Measurements from ENCODE around the gene PLEKHH2. TPM values are rescaled to one million over a fixed set of nuclear protein-coding genes. Genes with fewer than 3 reads are reported as not detected.
"Not testable (repeated sequence)": the region's sequence is repeated elsewhere in the genome, so short reads cannot be mapped to it uniquely, and the experiment has no call there.

PLEKHH2 gene
- total RNA-seq, 2 experiments from 2014 or later, result 0.35 to 0.48 TPM

- Mint-ChIP-seq H3K4me1 (no peaks in the 10 kb centered on the region), H3K36me3 (ENCODE audit: low read depth) (no peaks in the 10 kb centered on the region), H3K9me3 (no peaks in the 10 kb centered on the region), H3K27ac (no peak overlapping the region), H3K27me3 (peaks cover 21% of the 10 kb centered on the region), H3K4me3 (no peak overlapping the region)
- ChIA-PET POLR2A (no interaction called here), CTCF (no interaction called here)
- DNase-seq, result no peak
These were observed 16.4 kb downstream of the PLEKHH2 start for GRCh38 chr2:43653506-43653905.

GRCh38 chr2:43657241-43657640, 20.2 kb downstream of the PLEKHH2 start:
- Mint-ChIP-seq H3K4me3 (no peak overlapping the region), H3K27ac (no peak overlapping the region), H3K4me1 (no peaks in the 10 kb centered on the region), H3K9me3 (no peaks in the 10 kb centered on the region), H3K36me3 (ENCODE audit: low read depth) (no peaks in the 10 kb centered on the region), H3K27me3 (peaks cover 15% of the 10 kb centered on the region)
- ChIA-PET CTCF (no interaction called here), POLR2A (no interaction called here)
- DNase-seq, result no peak

GRCh38 chr2:43675646-43676321, 38.7 kb downstream of the PLEKHH2 start:
- H3K27ac Mint-ChIP-seq, result no peak overlapping the region
- H3K27me3 Mint-ChIP-seq, result peaks cover 29% of the 10 kb centered on the region
- no peak for DNase-seq
- H3K36me3 Mint-ChIP-seq (ENCODE audit: low read depth), result no peaks in the 10 kb centered on the region
- H3K9me3 Mint-ChIP-seq, result no peaks in the 10 kb centered on the region
- CTCF ChIA-PET, result no interaction called here
- H3K4me1 Mint-ChIP-seq, result peaks cover 2% of the 10 kb centered on the region
- H3K4me3 Mint-ChIP-seq, result no peak overlapping the region
- POLR2A ChIA-PET, result no interaction called here

- no peak for DNase-seq
- Mint-ChIP-seq H3K4me1 (peaks cover 2% of the 10 kb centered on the region), H3K9me3 (no peaks in the 10 kb centered on the region), H3K27ac (no peak within 1 kb of the TSS), H3K4me3 (peak within 1 kb of the TSS; percentile 21), H3K36me3 (ENCODE audit: low read depth) (no peaks in the 10 kb centered on the region), H3K27me3 (peaks cover 30% of the 10 kb centered on the region)
- CTCF ChIA-PET, result no interaction called here
- POLR2A ChIA-PET, result no interaction called here
These were observed 39.4 kb downstream of the PLEKHH2 start, which contains the start of gene C1GALT1C1L for GRCh38 chr2:43676322-43677050. TSS of gene C1GALT1C1L (minus strand) at chr2:43676429. CDS start at chr2:43676322, 107 bp downstream.

- DNase-seq; CTCF ChIA-PET; H3K4me1 Mint-ChIP-seq; H3K36me3 Mint-ChIP-seq (ENCODE audit: low read depth); H3K27ac Mint-ChIP-seq; H3K9me3 Mint-ChIP-seq; POLR2A ChIA-PET; H3K4me3 Mint-ChIP-seq: not testable (repeated sequence)
- H3K27me3 Mint-ChIP-seq, result peaks cover 24% of the 10 kb centered on the region
These were observed 40.7 kb downstream of the PLEKHH2 start for GRCh38 chr2:43677783-43678182.

- Mint-ChIP-seq H3K36me3 (ENCODE audit: low read depth) (no peaks in the 10 kb centered on the region), H3K27ac (no peak overlapping the region), H3K4me3 (no peak overlapping the region), H3K9me3 (no peaks in the 10 kb centered on the region), H3K4me1 (no peaks in the 10 kb centered on the region), H3K27me3 (peaks cover 10% of the 10 kb centered on the region)
- DNase-seq, result no peak
- POLR2A ChIA-PET, result no interaction called here
- CTCF ChIA-PET, result no interaction called here
These were observed 48.3 kb downstream of the PLEKHH2 start for GRCh38 chr2:43685357-43685756.

GRCh38 chr2:43689999-43690398, 52.9 kb downstream of the PLEKHH2 start:
- DNase-seq, result no peak
- H3K9me3 Mint-ChIP-seq, result no peaks in the 10 kb centered on the region
- H3K27me3 Mint-ChIP-seq, result peaks cover 7% of the 10 kb centered on the region
- no peaks in the 10 kb centered on the region for H3K36me3 Mint-ChIP-seq (ENCODE audit: low read depth)
- no peak overlapping the region for H3K4me3 Mint-ChIP-seq
- ChIA-PET POLR2A (no interaction called here), CTCF (no interaction called here)
- no peak overlapping the region for H3K27ac Mint-ChIP-seq
- H3K4me1 Mint-ChIP-seq, result no peaks in the 10 kb centered on the region

- DNase-seq, result no peak
- Mint-ChIP-seq H3K27ac (no peak overlapping the region), H3K9me3 (no peaks in the 10 kb centered on the region), H3K4me1 (no peaks in the 10 kb centered on the region), H3K4me3 (no peak overlapping the region), H3K27me3 (peaks cover 9% of the 10 kb centered on the region), H3K36me3 (ENCODE audit: low read depth) (no peaks in the 10 kb centered on the region)
- ChIA-PET CTCF (no interaction called here), POLR2A (no interaction called here)
These were observed 55.5 kb downstream of the PLEKHH2 start for GRCh38 chr2:43692428-43692994.

GRCh38 chr2:43698140-43698539, 61.1 kb downstream of the PLEKHH2 start:
- POLR2A ChIA-PET; H3K4me3 Mint-ChIP-seq; H3K4me1 Mint-ChIP-seq; H3K36me3 Mint-ChIP-seq (ENCODE audit: low read depth); DNase-seq; H3K27ac Mint-ChIP-seq; H3K9me3 Mint-ChIP-seq: not testable (repeated sequence)
- H3K27me3 Mint-ChIP-seq, result peaks cover 20% of the 10 kb centered on the region
- CTCF ChIA-PET, result interaction anchor here (0.7 kb wide), 1 partner anchor 15 kb away, joined by 3 read pairs; no protein-coding TSS in a partner anchor

- Mint-ChIP-seq H3K4me1 (no peaks in the 10 kb centered on the region), H3K4me3 (no peak overlapping the region), H3K36me3 (ENCODE audit: low read depth) (no peaks in the 10 kb centered on the region), H3K9me3 (no peaks in the 10 kb centered on the region), H3K27me3 (peaks cover 23% of the 10 kb centered on the region), H3K27ac (no peak overlapping the region)
- POLR2A ChIA-PET, result no interaction called here
- no peak for DNase-seq
- CTCF ChIA-PET, result no interaction called here
These were observed 62.7 kb downstream of the PLEKHH2 start for GRCh38 chr2:43699761-43700160.

- Mint-ChIP-seq H3K27ac (no peak overlapping the region), H3K36me3 (ENCODE audit: low read depth) (no peaks in the 10 kb centered on the region), H3K9me3 (no peaks in the 10 kb centered on the region), H3K4me1 (no peaks in the 10 kb centered on the region), H3K27me3 (peaks cover 23% of the 10 kb centered on the region), H3K4me3 (no peak overlapping the region)
- ChIA-PET POLR2A (no interaction called here), CTCF (interaction anchor here (0.7 kb wide), 1 partner anchor 105 kb away, joined by 3 read pairs; no protein-coding TSS in a partner anchor)
- DNase-seq, result no peak
These were observed 64.1 kb downstream of the PLEKHH2 start for GRCh38 chr2:43701111-43701510.

GRCh38 chr2:43707255-43708015, 70.4 kb downstream of the PLEKHH2 start:
- no peak overlapping the region for H3K27ac Mint-ChIP-seq
- ChIA-PET POLR2A (no interaction called here), CTCF (no interaction called here)
- no peak overlapping the region for H3K4me3 Mint-ChIP-seq
- DNase-seq, result no peak
- H3K9me3 Mint-ChIP-seq, result no peaks in the 10 kb centered on the region
- peaks cover 13% of the 10 kb centered on the region for H3K27me3 Mint-ChIP-seq
- no peaks in the 10 kb centered on the region for H3K36me3 Mint-ChIP-seq (ENCODE audit: low read depth)
- no peaks in the 10 kb centered on the region for H3K4me1 Mint-ChIP-seq

- no peak for DNase-seq
- POLR2A ChIA-PET, result no interaction called here
- Mint-ChIP-seq H3K4me3 (no peak overlapping the region), H3K9me3 (no peaks in the 10 kb centered on the region), H3K27ac (no peak overlapping the region), H3K27me3 (peaks cover 9% of the 10 kb centered on the region), H3K36me3 (ENCODE audit: low read depth) (no peaks in the 10 kb centered on the region), H3K4me1 (no peaks in the 10 kb centered on the region)
- CTCF ChIA-PET, result no interaction called here
These were observed 71.1 kb downstream of the PLEKHH2 start for GRCh38 chr2:43708178-43708577.

Data from activated CD4-positive, alpha-beta memory T cell treated with anti-CD3 and anti-CD28 coated beads, Interleukin-2, amount 10 ng/mL, durations not matched to agents 7 days and 5 days (primary cell).